Subcutaneous abdominal adipose tissue (tissue), 5 donors: ENCODE measurements around the gene TEX13B.
"Not testable (repeated sequence)": the region's sequence is repeated elsewhere in the genome, so short reads cannot be mapped to it uniquely, and the experiment has no call there.

Source experiments
- H3K27ac ChIP-seq: one replicate; pipeline ENCODE4 v1.7.0; 2013; ENCODE audit warnings: low read depth, mild to moderate bottlenecking, inconsistent platforms, low read length, moderate library complexity
- H3K27me3 ChIP-seq, 5 donors: one replicate each; pipeline ENCODE4 v1.7.0; 2013; ENCODE audit warnings: low read length in 5 of 5, inconsistent platforms in 1 of 5; ENCODE audit not compliant: control insufficient read depth in 5 of 5, insufficient read depth in 4 of 5
- H3K36me3 ChIP-seq, 5 donors: one replicate each; pipeline ENCODE4 v1.7.0; 2013; ENCODE audit warnings: low read length in 5 of 5; ENCODE audit not compliant: control insufficient read depth in 5 of 5, insufficient read depth in 5 of 5
- H3K4me1 ChIP-seq, 5 donors: one replicate each; pipeline ENCODE4 v1.7.0; 2013; ENCODE audit warnings: low read length in 5 of 5, mild to moderate bottlenecking in 3 of 5, moderate library complexity in 1 of 5; ENCODE audit not compliant: control insufficient read depth in 5 of 5, insufficient read depth in 5 of 5
- H3K4me3 ChIP-seq, 5 donors: one replicate each; pipeline ENCODE4 v1.7.0; 2013; ENCODE audit warnings: low read length in 5 of 5, low read depth in 1 of 5
- H3K9ac ChIP-seq, 5 donors: one replicate each; pipeline ENCODE4 v1.7.0; 2013; ENCODE audit warnings: low read length in 5 of 5, mild to moderate bottlenecking in 4 of 5, moderate library complexity in 3 of 5
- H3K9me3 ChIP-seq, 5 donors: one replicate each; pipeline ENCODE4 v1.7.0; 2013; ENCODE audit warnings: low read length in 5 of 5; ENCODE audit not compliant: control insufficient read depth in 5 of 5
- donor health status: healthy.
- donor health status: healthy.
- donor health status: healthy.
- donor health status: healthy.
- donor health status: healthy.

Gene TEX13B

GRCh38 chrX:107955337-107955736, 26.8 kb downstream of the TEX13B start:
- not testable (repeated sequence) for H3K9me3 ChIP-seq, H3K4me3 ChIP-seq, H3K27ac ChIP-seq, H3K4me1 ChIP-seq, H3K27me3 ChIP-seq, H3K36me3 ChIP-seq, H3K9ac ChIP-seq

DNA sequence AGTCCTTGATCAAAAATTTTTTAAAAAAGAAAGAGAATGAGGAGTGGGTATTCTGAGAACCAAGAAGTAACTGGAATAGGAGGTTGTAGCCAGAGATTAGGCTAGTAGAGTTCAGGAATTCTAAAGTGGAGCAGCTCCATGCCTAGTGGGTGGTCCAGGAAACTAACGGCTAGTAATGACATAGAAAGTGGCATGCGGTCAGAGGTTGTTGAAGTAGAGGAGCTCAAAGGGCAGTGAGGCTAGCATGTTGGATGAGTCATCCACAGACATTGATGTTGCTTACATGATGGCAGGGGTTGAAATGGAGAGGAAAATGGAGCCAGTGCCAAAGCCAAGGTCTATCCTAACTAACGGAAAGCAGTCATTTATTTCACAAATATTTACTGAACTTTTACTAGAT, 42.1 kb downstream of the TEX13B start:
- no peak overlapping the region for H3K27ac ChIP-seq
- H3K4me1 ChIP-seq, result peaks cover 0 to 10% (median 6%) of the 10 kb centered on the region in 5 donors
- no peaks in the 10 kb centered on the region for H3K36me3 ChIP-seq
- peaks cover 0 to 21% (median 14%) of the 10 kb centered on the region in 5 donors for H3K27me3 ChIP-seq
- H3K4me3 ChIP-seq, result no peak overlapping the region
- peaks cover 0 to 5% (median 0%) of the 10 kb centered on the region in 5 donors for H3K9me3 ChIP-seq
- H3K9ac ChIP-seq, result no peak overlapping the region

GRCh38 chrX:107936434-107936730, 45.8 kb downstream of the TEX13B start:
- Histone ChIP-seq H3K4me1 (peaks cover 0 to 10% (median 6%) of the 10 kb centered on the region in 5 donors), H3K9ac (no peak overlapping the region), H3K36me3 (no peaks in the 10 kb centered on the region), H3K4me3 (peak overlapping the region in 1 of 5 donors; percentile 16), H3K27ac (no peak overlapping the region), H3K27me3 (peaks cover 0 to 21% (median 17%) of the 10 kb centered on the region in 5 donors), H3K9me3 (peaks cover 0 to 5% (median 0%) of the 10 kb centered on the region in 5 donors)

DNA sequence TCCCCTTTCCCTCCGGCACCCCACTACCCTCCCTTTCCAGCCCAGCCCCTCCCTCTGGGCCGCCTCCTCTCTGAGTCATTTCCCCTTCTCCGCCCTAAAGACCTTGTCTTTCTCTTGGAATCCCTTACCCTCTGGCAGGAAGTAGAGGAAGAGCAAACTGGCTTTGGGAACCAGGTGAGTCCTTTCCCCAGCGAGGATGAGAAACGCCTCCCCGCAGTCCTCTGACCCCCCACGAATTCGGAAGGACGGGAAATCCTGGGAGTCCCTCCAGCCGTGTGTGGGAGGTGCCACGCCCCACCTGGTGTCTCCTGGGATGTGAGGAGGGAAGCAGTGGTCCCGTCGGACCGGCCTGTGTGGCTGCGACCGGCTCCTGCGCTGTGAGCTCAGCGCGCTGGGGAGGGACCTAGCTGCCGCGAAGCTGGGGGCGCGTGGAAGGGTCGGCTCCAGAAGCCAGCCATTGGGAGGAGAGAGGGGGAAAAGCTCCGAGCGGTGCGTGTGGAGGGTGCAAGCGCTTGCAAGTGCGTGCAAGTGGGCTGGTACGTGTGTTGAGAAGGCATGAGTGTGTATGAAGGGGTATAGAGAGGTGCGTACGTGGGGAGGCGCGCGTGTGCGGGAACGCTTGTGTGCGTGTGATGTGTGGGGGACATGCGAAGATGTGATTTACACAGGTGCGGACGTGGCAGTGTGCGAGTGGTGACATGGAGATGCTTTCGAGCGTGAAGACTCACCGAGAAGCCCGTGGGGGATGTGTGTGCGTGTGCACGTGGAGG, 46.3 kb downstream of the TEX13B start:
- H3K27ac ChIP-seq, result no peak overlapping the region
- H3K9me3 ChIP-seq, result peaks cover 0 to 5% (median 0%) of the 10 kb centered on the region in 5 donors
- peak overlapping the region; percentile 1 to 32 (median 14) for H3K4me3 ChIP-seq
- no peak overlapping the region for H3K9ac ChIP-seq
- H3K36me3 ChIP-seq, result no peaks in the 10 kb centered on the region
- H3K27me3 ChIP-seq, result peaks cover 0 to 21% (median 17%) of the 10 kb centered on the region in 5 donors
- H3K4me1 ChIP-seq, result peaks cover 0 to 10% (median 6%) of the 10 kb centered on the region in 5 donors

DNA sequence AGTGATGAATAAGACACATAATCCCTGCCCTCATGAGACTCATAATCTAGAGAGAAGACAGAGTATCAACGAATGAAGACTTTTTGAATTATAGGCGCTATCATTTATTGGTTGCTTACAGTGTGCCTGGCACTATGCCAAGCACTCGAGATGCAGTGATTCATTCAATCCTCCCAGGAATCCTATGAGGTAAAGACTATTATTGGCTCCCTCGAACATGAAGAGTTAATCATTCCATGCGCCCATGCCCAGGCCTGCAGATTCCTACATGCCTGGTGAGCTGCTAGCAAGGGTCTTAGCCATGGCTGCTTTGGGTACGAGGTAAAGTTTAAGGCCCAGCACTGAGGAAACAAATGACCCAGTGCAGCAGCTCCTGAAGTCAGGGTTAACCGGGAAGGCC, 47.0 kb downstream of the TEX13B start:
- Histone ChIP-seq H3K4me3 (peak overlapping the region in 1 of 5 donors; percentile 1), H3K9me3 (peaks cover 0 to 5% (median 0%) of the 10 kb centered on the region in 5 donors), H3K4me1 (peaks cover 0 to 10% (median 6%) of the 10 kb centered on the region in 5 donors), H3K9ac (no peak overlapping the region), H3K36me3 (no peaks in the 10 kb centered on the region), H3K27ac (no peak overlapping the region), H3K27me3 (peaks cover 0 to 21% (median 17%) of the 10 kb centered on the region in 5 donors)

DNA sequence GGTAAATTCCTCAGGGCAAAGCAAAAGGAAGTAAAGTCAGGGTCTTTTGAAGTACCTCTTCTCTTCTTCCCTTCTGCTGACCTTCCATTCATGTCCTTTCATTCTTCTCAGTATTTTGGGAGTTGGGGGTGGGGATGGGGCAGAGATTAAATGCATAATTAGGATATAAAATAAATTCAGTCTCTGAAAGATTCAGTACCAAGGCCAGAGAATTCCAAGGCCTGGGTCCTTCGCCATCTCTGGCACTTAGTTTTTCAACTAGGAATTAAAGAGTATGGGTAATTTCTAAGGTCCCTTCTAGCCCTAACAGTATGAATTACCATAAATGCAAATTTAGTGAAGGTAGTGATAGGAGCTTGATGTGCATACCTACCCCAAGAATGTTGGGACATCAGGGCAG, 47.9 kb downstream of the TEX13B start:
- Histone ChIP-seq H3K9me3 (peaks cover 0 to 5% (median 0%) of the 10 kb centered on the region in 5 donors), H3K27me3 (peaks cover 0 to 15% (median 14%) of the 10 kb centered on the region in 5 donors), H3K4me3 (no peak overlapping the region), H3K4me1 (peaks cover 0 to 10% (median 6%) of the 10 kb centered on the region in 5 donors), H3K36me3 (no peaks in the 10 kb centered on the region), H3K27ac (no peak overlapping the region), H3K9ac (no peak overlapping the region)
